Left cardiac atrium (tissue), 4 donors: ENCODE measurements around the gene SYNE2. TPM values are rescaled to one million over a fixed set of nuclear protein-coding genes. Genes with fewer than 3 reads are reported as not detected.

Experiments
- ATAC-seq, 2 donors: fragments of 200-7000 bp; cut with Tn5 transposase; one replicate each; pipeline ENCODE4 v1.9.1; 2020; ENCODE audit warnings: mild to moderate bottlenecking in 2 of 2, moderate library complexity in 2 of 2
- DNase-seq: peaks from one replicate; pipeline ENCODE4 v3.0.0-alpha.2; 2020
- intact Hi-C, 2 donors: fragments of 100-400 bp; cut with DNase I; formaldehyde crosslinking; loops; one replicate each; pipeline versions ENCODE4 v1.14.1 to v1.15.1; 2022 to 2023
- total RNA-seq, 2 donors: library from RNA; stranded (reverse); fragmentation: NEBNext Ultra II Directional; extraction: Animal tissue kit (Norgen Biotek cat#: 25700); gene quantifications; one replicate each; pipeline ENCODE4 v1.2.1, GENCODE V29; 2021
- donor health status: DM: no; HTN: yes; CAD: no.
- donor health status: DM: no; HTN: yes; CAD: no; lungs with severe emphysema.
- donor health status: DM: yes; HTN: yes; CAD: no.
- donor health status: Dilated cardiomyopathy.

The SYNE2 gene
- total RNA-seq, 2 donors from 2014 or later = 96.3 to 173 TPM

- DNase-seq (no peak), ATAC-seq (no peak)
- intact Hi-C loops = no loop called here
Observed at GRCh38 chr14:63940387-63940786, 87.6 kb downstream of the SYNE2 start.

- intact Hi-C loops = no loop called here
- ATAC-seq (no peak), DNase-seq (no peak)
Observed at GRCh38 chr14:63941023-63941422, 88.2 kb downstream of the SYNE2 start.

GRCh38 chr14:63949696-63950095, 96.9 kb downstream of the SYNE2 start:
- ATAC-seq = no peak
- intact Hi-C loops = loop anchor here in 1 of 2 donors (10.0 kb wide), 1 partner anchor 95 kb away; the partner anchor contains the start of gene SYNE2
- no peak for DNase-seq

GRCh38 chr14:63951021-63951420, 98.2 kb downstream of the SYNE2 start:
- DNase-seq (no peak), ATAC-seq (no peak)
- intact Hi-C loops = loop anchor here in 1 of 2 donors (10.0 kb wide), 1 partner anchor 96 kb away; the partner anchor contains the start of gene SYNE2

GRCh38 chr14:63951429-63951828, 98.6 kb downstream of the SYNE2 start:
- DNase-seq (no peak), ATAC-seq (no peak)
- intact Hi-C loops = loop anchor here in 1 of 2 donors (10.0 kb wide), 1 partner anchor 97 kb away; the partner anchor contains the start of gene SYNE2

GRCh38 chr14:63952053-63952932, 99.5 kb downstream of the SYNE2 start:
- DNase-seq (no peak), ATAC-seq (peak; percentile 68 to 83)
- intact Hi-C loops = loop anchor here in 1 of 2 donors (10.0 kb wide), 1 partner anchor 97 kb away; the partner anchor contains the start of gene SYNE2

- intact Hi-C loops = loop anchor here in 1 of 2 donors (10.0 kb wide), 1 partner anchor 98 kb away; the partner anchor contains the start of gene SYNE2
- ATAC-seq = peak; percentile 19
- no peak for DNase-seq
Observed at GRCh38 chr14:63952933-63953437, 100.2 kb downstream of the SYNE2 start.

- intact Hi-C loops = loop anchor here in 1 of 2 donors (10.0 kb wide), 1 partner anchor 102 kb away; the partner anchor contains the start of gene SYNE2
- DNase-seq (no peak), ATAC-seq (no peak)
Observed at GRCh38 chr14:63956326-63956725, 103.5 kb downstream of the SYNE2 start.

- no peak for ATAC-seq
- DNase-seq = no peak
- intact Hi-C loops = no loop called here
Observed at GRCh38 chr14:63960926-63961567, 108.2 kb downstream of the SYNE2 start.

- no peak for ATAC-seq
- intact Hi-C loops = no loop called here
- no peak for DNase-seq
Observed at GRCh38 chr14:63962906-63963305, 110.1 kb downstream of the SYNE2 start.

GRCh38 chr14:63963439-63963838, 110.6 kb downstream of the SYNE2 start:
- no peak for DNase-seq
- no peak for ATAC-seq
- intact Hi-C loops = no loop called here

- intact Hi-C loops = no loop called here
- ATAC-seq = no peak
- no peak for DNase-seq
Observed at GRCh38 chr14:63964113-63964512, 111.3 kb downstream of the SYNE2 start.

GRCh38 chr14:63966407-63966806, 113.6 kb downstream of the SYNE2 start:
- DNase-seq (no peak), ATAC-seq (no peak)
- intact Hi-C loops = no loop called here

- intact Hi-C loops = no loop called here
- DNase-seq (no peak), ATAC-seq (no peak)
Observed at GRCh38 chr14:63972323-63972932, 119.6 kb downstream of the SYNE2 start.

GRCh38 chr14:63974176-63974575, 121.4 kb downstream of the SYNE2 start:
- ATAC-seq = no peak
- DNase-seq = no peak
- intact Hi-C loops = no loop called here

- DNase-seq = no peak
- intact Hi-C loops = no loop called here
- no peak for ATAC-seq
Observed at GRCh38 chr14:63981569-63981968, 128.8 kb downstream of the SYNE2 start.

- intact Hi-C loops = no loop called here
- ATAC-seq = peak in 1 of 2 donors; percentile 63
- no peak for DNase-seq
Observed at GRCh38 chr14:63982156-63982555, 129.4 kb downstream of the SYNE2 start.

GRCh38 chr14:63982629-63983028, 129.8 kb downstream of the SYNE2 start:
- ATAC-seq = no peak
- intact Hi-C loops = no loop called here
- no peak for DNase-seq

GRCh38 chr14:63986789-63987533, 134.2 kb downstream of the SYNE2 start:
- intact Hi-C loops = no loop called here
- peak; percentile 44 to 77 for ATAC-seq

More at GRCh38 chr14:63986789-63987533, 134.2 kb downstream of the SYNE2 start:
- DNase-seq = no peak
